ENCODE data around the gene CCDC148.
"Not testable (repeated sequence)": the region's sequence is repeated elsewhere in the genome, so short reads cannot be mapped to it uniquely, and the experiment has no call there.

CCDC148 gene

GRCh38 chr2:158457092-158457825, 706 bp upstream of the CCDC148 start:
- Histone ChIP-seq H3K4me1 (no peaks in the 10 kb centered on the region), H3K36me3 (no peaks in the 10 kb centered on the region), H3K4me3 (ENCODE audit: low read depth, low read length) (peak overlapping the region; percentile 67), H3K27me3 (0 out of 2 replicates have a peak, but pooled peaks cover 3% of the 10 kb centered on the region), H3K9me3 (no peaks in the 10 kb centered on the region)
- DNase-seq = peak; percentile 67
- TF ChIP-seq CTCF (IDR thresholded peaks at IDR 0.05; ENCODE audit: low read depth, low read length) = no peak

GRCh38 chr2:158443606-158444005, 12.9 kb downstream of the CCDC148 start:
- Histone ChIP-seq H3K9me3 (no peaks in the 10 kb centered on the region), H3K27me3 (no peaks in the 10 kb centered on the region), H3K4me3 (ENCODE audit: low read depth, low read length) (no peak overlapping the region), H3K36me3 (no peaks in the 10 kb centered on the region), H3K4me1 (no peaks in the 10 kb centered on the region)
- TF ChIP-seq CTCF (IDR thresholded peaks at IDR 0.05; ENCODE audit: low read depth, low read length) = no peak
- no peak for DNase-seq

- not testable (repeated sequence) for H3K9me3 ChIP-seq; H3K27me3 ChIP-seq; DNase-seq; H3K36me3 ChIP-seq; H3K4me1 ChIP-seq; H3K4me3 ChIP-seq (ENCODE audit: low read depth, low read length)
Observed at GRCh38 chr2:158439062-158439461, 17.5 kb downstream of the CCDC148 start.

GRCh38 chr2:158433716-158434115, 22.8 kb downstream of the CCDC148 start:
- DNase-seq; H3K4me1 ChIP-seq; H3K27me3 ChIP-seq; H3K9me3 ChIP-seq; H3K36me3 ChIP-seq; H3K4me3 ChIP-seq (ENCODE audit: low read depth, low read length): not testable (repeated sequence)

- Histone ChIP-seq H3K27me3 (no peaks in the 10 kb centered on the region), H3K9me3 (no peaks in the 10 kb centered on the region), H3K4me1 (no peaks in the 10 kb centered on the region), H3K36me3 (no peaks in the 10 kb centered on the region), H3K4me3 (ENCODE audit: low read depth, low read length) (no peak overlapping the region)
- TF ChIP-seq CTCF (IDR thresholded peaks at IDR 0.05; ENCODE audit: low read depth, low read length) = no peak
- DNase-seq = no peak
Observed at GRCh38 chr2:158432117-158432516, 24.4 kb downstream of the CCDC148 start.

- no peaks in the 10 kb centered on the region for H3K27me3 ChIP-seq
- H3K9me3 ChIP-seq = no peaks in the 10 kb centered on the region
- no peaks in the 10 kb centered on the region for H3K36me3 ChIP-seq
- no peak for DNase-seq
- TF ChIP-seq CTCF (IDR thresholded peaks at IDR 0.05; ENCODE audit: low read depth, low read length) = no peak
- H3K4me3 ChIP-seq (ENCODE audit: low read depth, low read length) = no peak overlapping the region
- no peaks in the 10 kb centered on the region for H3K4me1 ChIP-seq
Observed at GRCh38 chr2:158414538-158414937, 42.0 kb downstream of the CCDC148 start.

GRCh38 chr2:158413581-158413980, 43.0 kb downstream of the CCDC148 start:
- Histone ChIP-seq H3K27me3 (no peaks in the 10 kb centered on the region), H3K4me1 (no peaks in the 10 kb centered on the region), H3K4me3 (ENCODE audit: low read depth, low read length) (no peak overlapping the region), H3K9me3 (no peaks in the 10 kb centered on the region), H3K36me3 (no peaks in the 10 kb centered on the region)
- no peak for DNase-seq
- TF ChIP-seq CTCF (IDR thresholded peaks at IDR 0.05; ENCODE audit: low read depth, low read length) = no peak

All from BE2C (cell line).